A549 (cell line): ENCODE measurements around the gene CPA3. TPM values are rescaled to one million over a fixed set of nuclear protein-coding genes. Genes with fewer than 3 reads are reported as not detected.

Source experiments
- ATAC-seq, 2 experiments: fragments of 200-7000 bp in 1 of 2; fragments of >200 bp in 1 of 2; cut with Nextera tagmentation in 1 of 2; cut with Tn5 transposase in 1 of 2; 3 replicates each; pipeline versions ENCODE4 v1.8.0 to v1.9.1; 2018 to 2020; ENCODE audit warnings: mild to moderate bottlenecking in 1 of 2, moderate library complexity in 1 of 2
- CTCF ChIA-PET: fragments of 300-600 bp; sonication (Branson Sonifier 250); formaldehyde crosslinking; extraction: SDS; loops from one replicate; lab custom pipeline; 2021; ENCODE audit warnings: antibody characterized with exemption, inconsistent platforms; lab: Yijun Ruan, JAX
- POLR2A ChIA-PET: fragments of 350-600 bp; formaldehyde crosslinking; extraction: SDS; loops from one replicate; lab custom pipeline; 2021; ENCODE audit warnings: antibody characterized with exemption, inconsistent platforms; lab: Yijun Ruan, JAX
- DNase-seq, 2 experiments: peaks; one replicate each; pipeline versions ENCODE4 v3.0.0 to v3.0.0-alpha.2; 2011 to 2016; ENCODE audit warnings: low read depth in 1 of 2, low spot score in 1 of 2
- FAIRE-seq: peaks from 2 replicates; lab custom pipeline; 2011; peaks lifted over from hg19 to GRCh38; lab: Jason Lieb, UNC
- H3K27ac ChIP-seq, 2 experiments: fragments of >200 bp; sonication (Bioruptor Twin); formaldehyde crosslinking; 3 replicates each; pipeline ENCODE4 v1.5.1; 2016 to 2017
- H3K4me1 ChIP-seq: fragments of >200 bp; sonication (Bioruptor Twin); formaldehyde crosslinking; 3 replicates; pipeline ENCODE4 v1.6.1; 2016
- H3K4me2 ChIP-seq: fragments of >200 bp; sonication (Bioruptor Twin); formaldehyde crosslinking; 3 replicates; pipeline ENCODE4 v1.6.1; 2016
- H3K4me3 ChIP-seq: fragments of >200 bp; sonication (Bioruptor Twin); formaldehyde crosslinking; 3 replicates; pipeline ENCODE4 v1.5.1; 2016
- H3K9me3 ChIP-seq: fragments of >200 bp; sonication (Bioruptor Twin); formaldehyde crosslinking; 3 replicates; pipeline ENCODE4 v1.6.1; 2016
- CBX2 ChIP-seq: fragments of 200-600 bp; sonication (generic); IDR thresholded peaks from 2 replicates; pipeline ENCODE4 v1.6.1; 2016; ENCODE audit warnings: low read depth, mild to moderate bottlenecking, borderline replicate concordance
- CHD2 ChIP-seq: fragments of 150-350 bp; IDR thresholded peaks from 2 replicates; pipeline ENCODE4 v1.6.1; 2014; ENCODE audit warnings: low read length; ENCODE audit not compliant: partially characterized antibody
- FOSB ChIP-seq: fragments of 250-450 bp; sonication (Bioruptor Pico); IDR thresholded peaks from 2 replicates; pipeline ENCODE4 v1.5.0; 2020; ENCODE audit warnings: mild to moderate bottlenecking, moderate library complexity
- GATA3 ChIP-seq: IDR thresholded peaks from 2 replicates; pipeline ENCODE4 v1.6.1; 2012; ENCODE audit warnings: borderline replicate concordance
- HEYL ChIP-seq: fragments of 250-450 bp; sonication (Bioruptor Pico); IDR thresholded peaks from 2 replicates; pipeline ENCODE4 v1.8.0; 2021; ENCODE audit warnings: mild to moderate bottlenecking, moderate library complexity
- JUN ChIP-seq, 2 experiments: fragments of >200 bp; sonication (Bioruptor Twin); formaldehyde crosslinking; IDR thresholded peaks; 2 replicates in 1 of 2; 3 replicates in 1 of 2; pipeline ENCODE4 v1.6.1; 2016 to 2017
- JUNB ChIP-seq: fragments of >200 bp; sonication (Bioruptor Twin); formaldehyde crosslinking; IDR thresholded peaks from 2 replicates; pipeline ENCODE4 v1.6.1; 2016
- MAFK ChIP-seq: fragments of 450-650 bp; IDR thresholded peaks from 2 replicates; pipeline ENCODE4 v1.6.1; 2014; ENCODE audit not compliant: partially characterized antibody
- MAZ ChIP-seq: fragments of 150-350 bp; IDR thresholded peaks from 2 replicates; pipeline ENCODE4 v1.6.1; 2014; ENCODE audit warnings: antibody characterized with exemption, low read depth, low read length, borderline replicate concordance
- MYC ChIP-seq: IDR thresholded peaks from 2 replicates; pipeline ENCODE4 v1.6.1; 2012; ENCODE audit warnings: mild to moderate bottlenecking, inconsistent platforms, low read length, improper control_type of control experiment, borderline replicate concordance
- NR3C1 ChIP-seq: fragments of >200 bp; sonication (Bioruptor Twin); formaldehyde crosslinking; IDR thresholded peaks from 3 replicates; pipeline ENCODE4 v1.6.1; 2017
- POLR2A ChIP-seq: IDR thresholded peaks from 2 replicates; pipeline ENCODE4 v1.6.1; 2012; ENCODE audit warnings: mild to moderate bottlenecking, low read length
- RARB ChIP-seq: fragments of 250-450 bp; sonication (Bioruptor Pico); IDR thresholded peaks from 2 replicates; pipeline ENCODE4 v1.8.0; 2021; ENCODE audit warnings: mild to moderate bottlenecking, moderate library complexity
- RCOR1 ChIP-seq: fragments of 150-350 bp; IDR thresholded peaks from 2 replicates; pipeline ENCODE4 v1.6.1; 2014; ENCODE audit warnings: antibody characterized with exemption, low read length, low read depth
- SMC3 ChIP-seq: fragments of >200 bp; sonication (Bioruptor Twin); formaldehyde crosslinking; IDR thresholded peaks from 3 replicates; pipeline ENCODE4 v1.6.1; 2018; ENCODE audit warnings: inconsistent platforms
- TFCP2L1 ChIP-seq: fragments of 250-450 bp; sonication (Bioruptor Pico); IDR thresholded peaks from 2 replicates; pipeline ENCODE4 v1.5.0; 2021; ENCODE audit warnings: mild to moderate bottlenecking
- TP53 ChIP-seq: fragments of 250-450 bp; sonication (Bioruptor Pico); IDR thresholded peaks from 2 replicates; pipeline ENCODE4 v1.5.0; 2021; ENCODE audit warnings: mild to moderate bottlenecking, moderate library complexity
- ZC3H11A ChIP-seq: fragments of 450-650 bp; IDR thresholded peaks from 2 replicates; pipeline ENCODE4 v1.6.1; 2014; ENCODE audit warnings: antibody characterized with exemption, mild to moderate bottlenecking
- ZSCAN20 ChIP-seq: fragments of 250-450 bp; sonication (Bioruptor Pico); IDR thresholded peaks from 2 replicates; pipeline ENCODE4 v1.8.0; 2022; ENCODE audit warnings: mild to moderate bottlenecking, moderate library complexity
- WGBS: methylation state at CpG from one replicate; pipeline ENCODE4 v1.1.6; 2017; ENCODE audit errors: missing lambda C conversion rate; 5-methylcytosine and 5-hydroxymethylcytosine counted together
- polyA plus RNA-seq, 4 experiments: library from polyadenylated mRNA; depleted of rRNA in 3 of 4; stranded (reverse); fragments of >200 nt; fragmentation: RNase III in 1 of 4; extraction: RNeasy Plus Mini Kit Qiagen cat#74134 plus additional on column Dnase treatment in 1 of 4; gene quantifications; 2 replicates in 3 of 4; 3 replicates in 1 of 4; pipeline ENCODE4 v1.2.3, GENCODE V29; 2011 to 2017
- TF ChIP-seq, protein P1 (sequence below): fragments of 450-650 bp; IDR thresholded peaks from 2 replicates; pipeline ENCODE4 v1.6.1; 2014; ENCODE audit warnings: antibody characterized with exemption
- TF ChIP-seq, protein P2 (sequence below): IDR thresholded peaks from 2 replicates; pipeline ENCODE4 v1.6.1; 2012; ENCODE audit warnings: low read depth, borderline replicate concordance
- TF ChIP-seq, protein P3 (sequence below): IDR thresholded peaks from 2 replicates; pipeline ENCODE4 v1.6.1; 2012
- TF ChIP-seq, protein P4 (sequence below): fragments of >200 bp; sonication (Bioruptor Twin); formaldehyde crosslinking; IDR thresholded peaks from 2 replicates; pipeline ENCODE4 v1.6.1; 2016
- TF ChIP-seq, protein P5 (sequence below): fragments of >200 bp; sonication (Bioruptor Twin); formaldehyde crosslinking; IDR thresholded peaks from 3 replicates; pipeline ENCODE4 v1.5.1; 2016
- TF ChIP-seq, protein P6 (sequence below): fragments of 250-450 bp; sonication (Bioruptor Pico); IDR thresholded peaks from 2 replicates; pipeline ENCODE4 v1.5.0; 2020; ENCODE audit warnings: low read depth, mild to moderate bottlenecking, moderate library complexity

Gene CPA3
- polyA plus RNA-seq, 2 of the 4 experiments (the other 2 are of a cell fraction) = not detected

DNA sequence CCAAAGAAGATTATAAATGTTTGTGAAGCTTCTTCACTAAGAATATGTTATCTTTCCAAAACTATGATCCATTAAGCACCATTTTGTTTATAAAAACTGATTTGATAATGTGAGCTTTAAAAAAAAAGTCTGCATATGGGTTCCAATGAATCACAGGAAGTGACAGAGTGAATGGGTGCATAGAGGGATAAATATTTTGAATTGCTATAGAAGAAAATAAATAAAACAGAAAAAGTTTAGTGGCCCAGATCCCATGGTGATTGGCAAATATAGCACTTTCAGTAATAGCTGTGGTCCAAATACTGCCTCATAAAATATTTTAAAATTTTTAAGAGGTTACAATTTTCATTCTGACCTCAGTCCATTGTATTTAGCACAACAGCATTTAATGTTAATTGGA lies 19.2 kb downstream of the CPA3 start:
- Histone ChIP-seq H3K4me1 (no peaks in the 10 kb centered on the region), H3K9me3 (no peaks in the 10 kb centered on the region), H3K27ac (no peak overlapping the region), H3K4me3 (no peak overlapping the region), H3K4me2 (no peak overlapping the region)
- no peak for FAIRE-seq
- ChIA-PET POLR2A (no interaction called here), CTCF (interaction anchor here (1.6 kb wide), 1 partner anchor 22 kb away, joined by 4 read pairs; no protein-coding TSS in a partner anchor)
- DNase-seq = no peak
- ATAC-seq = no peak
- no peak for TF ChIP-seq JUN (IDR thresholded peaks at IDR 0.05)
- TF ChIP-seq, protein P1, sequence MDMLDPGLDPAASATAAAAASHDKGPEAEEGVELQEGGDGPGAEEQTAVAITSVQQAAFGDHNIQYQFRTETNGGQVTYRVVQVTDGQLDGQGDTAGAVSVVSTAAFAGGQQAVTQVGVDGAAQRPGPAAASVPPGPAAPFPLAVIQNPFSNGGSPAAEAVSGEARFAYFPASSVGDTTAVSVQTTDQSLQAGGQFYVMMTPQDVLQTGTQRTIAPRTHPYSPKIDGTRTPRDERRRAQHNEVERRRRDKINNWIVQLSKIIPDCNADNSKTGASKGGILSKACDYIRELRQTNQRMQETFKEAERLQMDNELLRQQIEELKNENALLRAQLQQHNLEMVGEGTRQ = no peak
- TF ChIP-seq GATA3 = no peak
- TF ChIP-seq MYC = no peak
- TF ChIP-seq, protein P2, sequence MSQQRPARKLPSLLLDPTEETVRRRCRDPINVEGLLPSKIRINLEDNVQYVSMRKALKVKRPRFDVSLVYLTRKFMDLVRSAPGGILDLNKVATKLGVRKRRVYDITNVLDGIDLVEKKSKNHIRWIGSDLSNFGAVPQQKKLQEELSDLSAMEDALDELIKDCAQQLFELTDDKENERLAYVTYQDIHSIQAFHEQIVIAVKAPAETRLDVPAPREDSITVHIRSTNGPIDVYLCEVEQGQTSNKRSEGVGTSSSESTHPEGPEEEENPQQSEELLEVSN = no peak
- no peak for TF ChIP-seq MAZ
- TF ChIP-seq, protein P3, sequence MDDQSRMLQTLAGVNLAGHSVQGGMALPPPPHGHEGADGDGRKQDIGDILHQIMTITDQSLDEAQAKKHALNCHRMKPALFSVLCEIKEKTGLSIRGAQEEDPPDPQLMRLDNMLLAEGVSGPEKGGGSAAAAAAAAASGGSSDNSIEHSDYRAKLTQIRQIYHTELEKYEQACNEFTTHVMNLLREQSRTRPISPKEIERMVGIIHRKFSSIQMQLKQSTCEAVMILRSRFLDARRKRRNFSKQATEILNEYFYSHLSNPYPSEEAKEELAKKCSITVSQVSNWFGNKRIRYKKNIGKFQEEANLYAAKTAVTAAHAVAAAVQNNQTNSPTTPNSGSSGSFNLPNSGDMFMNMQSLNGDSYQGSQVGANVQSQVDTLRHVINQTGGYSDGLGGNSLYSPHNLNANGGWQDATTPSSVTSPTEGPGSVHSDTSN = no peak
- no peak for TF ChIP-seq MAFK
- no peak for TF ChIP-seq ZSCAN20
- TF ChIP-seq JUNB = no peak
- no peak for TF ChIP-seq TFCP2L1
- TF ChIP-seq RARB (CRISPR knock-in tag) = no peak
- no peak for TF ChIP-seq ZC3H11A
- no peak for TF ChIP-seq POLR2A
- no peak for TF ChIP-seq CHD2
- no peak for TF ChIP-seq SMC3
- TF ChIP-seq CBX2 = no peak
- TF ChIP-seq TP53 (CRISPR knock-in tag) = no peak
- no peak for TF ChIP-seq RCOR1
- no peak for TF ChIP-seq HEYL (CRISPR knock-in tag)

DNA sequence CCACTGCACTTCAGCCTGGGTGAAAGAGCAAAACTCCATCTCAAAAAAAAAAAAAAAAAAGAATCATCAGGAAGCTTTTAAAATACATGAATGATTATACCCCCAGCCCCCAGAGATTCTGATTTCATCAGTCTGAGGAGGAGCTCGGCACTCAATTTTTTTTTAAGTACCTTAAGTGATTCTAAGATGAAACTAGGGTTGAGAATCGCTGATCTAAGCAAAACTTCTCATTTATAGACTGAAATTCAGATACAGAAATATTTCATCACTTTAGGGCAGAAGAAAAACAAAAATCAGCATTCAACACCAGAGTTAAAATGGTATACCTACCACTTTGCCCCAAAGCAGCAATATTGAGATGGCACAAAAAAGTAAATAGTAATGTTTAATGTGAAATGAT lies 24.7 kb downstream of the CPA3 start:
- no peak overlapping the region for H3K4me2 ChIP-seq
- H3K4me1 ChIP-seq = no peaks in the 10 kb centered on the region
- CTCF ChIA-PET = interaction anchor here (0.6 to 1.1 kb wide), 3 partner anchors 9 to 25 kb away, joined by 3 read pairs; no protein-coding TSS in a partner anchor
- POLR2A ChIA-PET = no interaction called here
- no peaks in the 10 kb centered on the region for H3K9me3 ChIP-seq
- H3K4me3 ChIP-seq = no peak overlapping the region
- H3K27ac ChIP-seq = no peak overlapping the region
- DNase-seq = no peak
- TF ChIP-seq, protein P4, sequence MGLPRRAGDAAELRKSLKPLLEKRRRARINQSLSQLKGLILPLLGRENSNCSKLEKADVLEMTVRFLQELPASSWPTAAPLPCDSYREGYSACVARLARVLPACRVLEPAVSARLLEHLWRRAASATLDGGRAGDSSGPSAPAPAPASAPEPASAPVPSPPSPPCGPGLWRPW = no peak
- TF ChIP-seq NR3C1 = no peak
- TF ChIP-seq MAFK = peak; percentile 86
- no peak for TF ChIP-seq FOSB
- TF ChIP-seq, protein P5, sequence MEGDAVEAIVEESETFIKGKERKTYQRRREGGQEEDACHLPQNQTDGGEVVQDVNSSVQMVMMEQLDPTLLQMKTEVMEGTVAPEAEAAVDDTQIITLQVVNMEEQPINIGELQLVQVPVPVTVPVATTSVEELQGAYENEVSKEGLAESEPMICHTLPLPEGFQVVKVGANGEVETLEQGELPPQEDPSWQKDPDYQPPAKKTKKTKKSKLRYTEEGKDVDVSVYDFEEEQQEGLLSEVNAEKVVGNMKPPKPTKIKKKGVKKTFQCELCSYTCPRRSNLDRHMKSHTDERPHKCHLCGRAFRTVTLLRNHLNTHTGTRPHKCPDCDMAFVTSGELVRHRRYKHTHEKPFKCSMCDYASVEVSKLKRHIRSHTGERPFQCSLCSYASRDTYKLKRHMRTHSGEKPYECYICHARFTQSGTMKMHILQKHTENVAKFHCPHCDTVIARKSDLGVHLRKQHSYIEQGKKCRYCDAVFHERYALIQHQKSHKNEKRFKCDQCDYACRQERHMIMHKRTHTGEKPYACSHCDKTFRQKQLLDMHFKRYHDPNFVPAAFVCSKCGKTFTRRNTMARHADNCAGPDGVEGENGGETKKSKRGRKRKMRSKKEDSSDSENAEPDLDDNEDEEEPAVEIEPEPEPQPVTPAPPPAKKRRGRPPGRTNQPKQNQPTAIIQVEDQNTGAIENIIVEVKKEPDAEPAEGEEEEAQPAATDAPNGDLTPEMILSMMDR = no peak
- TF ChIP-seq, protein P6, sequence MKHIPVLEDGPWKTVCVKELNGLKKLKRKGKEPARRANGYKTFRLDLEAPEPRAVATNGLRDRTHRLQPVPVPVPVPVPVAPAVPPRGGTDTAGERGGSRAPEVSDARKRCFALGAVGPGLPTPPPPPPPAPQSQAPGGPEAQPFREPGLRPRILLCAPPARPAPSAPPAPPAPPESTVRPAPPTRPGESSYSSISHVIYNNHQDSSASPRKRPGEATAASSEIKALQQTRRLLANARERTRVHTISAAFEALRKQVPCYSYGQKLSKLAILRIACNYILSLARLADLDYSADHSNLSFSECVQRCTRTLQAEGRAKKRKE = no peak
- TF ChIP-seq, all 56 proteins: peak for 1
- FAIRE-seq (no peak), ATAC-seq (no peak)
- WGBS = 16% methylated on average over 2 of the region's 2 CpGs
